Activated CD4-positive, alpha-beta T cell treated with anti-CD3 and anti-CD28 coated beads, Interleukin-2, amount 50 U/mL, for 4 hours (primary cell): ENCODE measurements around the gene ZIK1.

Experiments
- DNase-seq, 2 experiments: peaks; one replicate each; pipeline ENCODE4 v3.0.0-alpha.2; 2020

ZIK1 gene

GRCh38 chr19:57613941-57614743 is 30.2 kb downstream of the ZIK1 start, which contains the start of gene ZNF134:
Gene ZNF134 (plus strand): TSS chr19:57614242. CDS start chr19:57619469, 5,227 bp downstream.
- peak; percentile 86 to 89 for DNase-seq

DNA sequence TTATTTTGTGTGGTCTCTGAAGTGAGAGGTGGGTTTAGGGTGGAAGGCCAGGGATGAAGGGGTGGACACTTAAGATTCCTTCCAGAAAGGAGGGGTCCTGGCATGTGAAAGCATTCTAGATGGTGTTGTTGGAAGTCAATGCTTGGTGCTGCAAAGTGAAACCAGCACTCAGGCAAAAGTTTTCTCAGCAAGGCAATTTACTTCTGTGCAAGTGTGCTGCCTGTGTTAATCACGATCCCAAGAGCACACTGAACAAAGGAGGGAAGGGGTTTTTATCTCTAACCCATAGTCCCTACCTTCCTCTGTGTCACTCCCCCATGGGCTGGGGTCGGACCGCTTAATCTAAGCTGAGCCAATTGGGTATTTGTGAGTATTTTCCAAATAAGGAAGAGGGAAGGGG is 31.4 kb downstream of the ZIK1 start:
- no peak for DNase-seq

DNA sequence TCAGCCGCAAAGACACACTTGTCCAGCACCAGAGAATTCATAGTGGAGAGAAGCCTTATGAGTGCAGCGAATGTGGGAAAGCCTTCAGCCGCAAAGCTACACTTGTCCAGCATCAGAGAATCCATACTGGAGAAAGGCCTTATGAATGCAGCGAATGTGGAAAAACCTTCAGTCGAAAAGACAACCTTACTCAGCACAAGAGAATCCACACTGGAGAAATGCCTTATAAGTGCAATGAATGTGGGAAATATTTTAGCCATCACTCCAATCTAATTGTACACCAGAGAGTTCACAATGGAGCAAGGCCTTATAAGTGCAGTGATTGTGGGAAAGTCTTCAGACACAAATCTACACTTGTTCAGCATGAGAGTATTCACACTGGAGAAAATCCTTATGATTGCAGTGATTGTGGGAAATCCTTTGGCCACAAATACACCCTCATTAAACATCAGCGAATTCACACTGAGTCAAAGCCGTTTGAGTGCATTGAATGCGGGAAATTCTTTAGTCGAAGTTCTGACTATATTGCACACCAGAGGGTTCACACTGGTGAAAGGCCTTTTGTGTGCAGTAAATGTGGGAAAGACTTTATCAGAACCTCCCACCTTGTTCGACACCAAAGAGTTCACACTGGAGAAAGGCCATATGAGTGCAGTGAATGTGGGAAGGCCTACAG is 36.9 kb downstream of the ZIK1 start:
- no peak for DNase-seq

DNA sequence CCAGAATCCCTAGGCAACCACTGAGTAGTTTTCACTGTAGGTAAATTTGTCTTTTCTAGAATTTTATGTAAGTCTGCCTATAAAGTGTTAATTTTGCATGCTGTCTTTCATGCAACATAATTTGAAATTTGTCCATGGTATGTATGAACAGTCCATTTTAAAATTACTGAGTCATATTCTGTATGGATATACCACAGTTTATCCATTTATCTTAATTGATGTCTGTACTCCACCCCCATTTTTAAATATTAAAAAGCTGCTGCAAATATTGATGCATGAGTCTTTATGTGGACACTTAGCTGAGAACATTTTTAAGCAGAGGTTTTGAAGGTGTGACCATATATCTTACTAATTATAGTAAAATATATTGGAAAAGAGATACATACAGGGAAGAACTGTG is 39.1 kb downstream of the ZIK1 start:
- DNase-seq: no peak

GRCh38 chr19:57632987-57633831 is 49.3 kb downstream of the ZIK1 start, which contains the start of gene ZNF211:
Gene ZNF211 (plus strand): TSS chr19:57633168. CDS start chr19:57633347, 179 bp downstream.
- DNase-seq: peak; percentile 80 to 82

DNA sequence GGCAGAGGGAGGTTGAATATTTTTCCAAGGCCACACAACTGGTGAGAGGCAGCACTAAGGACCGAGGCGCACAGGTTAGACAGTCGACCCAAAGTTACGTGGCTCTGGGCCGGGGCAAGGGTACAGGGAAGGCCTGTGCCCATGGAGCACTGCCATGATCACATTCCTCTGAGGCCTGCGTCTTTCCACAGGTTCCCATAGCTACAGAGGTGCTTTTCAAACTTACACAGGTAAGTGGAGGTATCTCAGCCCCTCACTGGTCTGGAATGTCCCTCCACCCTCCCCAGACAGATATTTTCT is 49.8 kb downstream of the ZIK1 start:
- DNase-seq: no peak

DNA sequence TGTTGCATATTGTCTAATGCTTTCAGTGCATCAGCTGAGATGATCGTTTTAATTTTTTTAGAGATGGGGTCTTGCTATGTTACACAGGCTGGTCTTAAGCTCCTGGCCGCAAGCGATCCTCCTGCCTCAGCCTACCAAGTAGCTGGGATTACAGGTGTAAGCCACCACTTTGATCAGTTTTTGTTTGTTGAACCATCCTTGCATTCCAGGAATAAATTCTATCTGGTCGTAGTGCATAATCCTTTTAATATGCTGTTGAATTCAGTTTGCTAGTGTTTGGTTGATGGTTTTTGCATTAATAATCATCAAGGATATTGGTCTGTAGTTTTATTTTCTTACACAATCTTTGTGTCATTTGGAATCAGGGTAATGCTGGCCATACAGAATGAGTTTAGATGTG is 53.4 kb downstream of the ZIK1 start:
- DNase-seq: no peak

- DNase-seq: no peak
These were observed 57.8 kb downstream of the ZIK1 start for GRCh38 chr19:57641715-57642234.

- DNase-seq: no peak
These were observed 58.6 kb downstream of the ZIK1 start for GRCh38 chr19:57642396-57643046.
